Measurements from ENCODE around the gene MACO1. TPM values are rescaled to one million over a fixed set of nuclear protein-coding genes. Genes with fewer than 3 reads are reported as not detected.

Gene MACO1
- total RNA-seq, 1 donor from 2014 or later = 15.6 TPM

DNA sequence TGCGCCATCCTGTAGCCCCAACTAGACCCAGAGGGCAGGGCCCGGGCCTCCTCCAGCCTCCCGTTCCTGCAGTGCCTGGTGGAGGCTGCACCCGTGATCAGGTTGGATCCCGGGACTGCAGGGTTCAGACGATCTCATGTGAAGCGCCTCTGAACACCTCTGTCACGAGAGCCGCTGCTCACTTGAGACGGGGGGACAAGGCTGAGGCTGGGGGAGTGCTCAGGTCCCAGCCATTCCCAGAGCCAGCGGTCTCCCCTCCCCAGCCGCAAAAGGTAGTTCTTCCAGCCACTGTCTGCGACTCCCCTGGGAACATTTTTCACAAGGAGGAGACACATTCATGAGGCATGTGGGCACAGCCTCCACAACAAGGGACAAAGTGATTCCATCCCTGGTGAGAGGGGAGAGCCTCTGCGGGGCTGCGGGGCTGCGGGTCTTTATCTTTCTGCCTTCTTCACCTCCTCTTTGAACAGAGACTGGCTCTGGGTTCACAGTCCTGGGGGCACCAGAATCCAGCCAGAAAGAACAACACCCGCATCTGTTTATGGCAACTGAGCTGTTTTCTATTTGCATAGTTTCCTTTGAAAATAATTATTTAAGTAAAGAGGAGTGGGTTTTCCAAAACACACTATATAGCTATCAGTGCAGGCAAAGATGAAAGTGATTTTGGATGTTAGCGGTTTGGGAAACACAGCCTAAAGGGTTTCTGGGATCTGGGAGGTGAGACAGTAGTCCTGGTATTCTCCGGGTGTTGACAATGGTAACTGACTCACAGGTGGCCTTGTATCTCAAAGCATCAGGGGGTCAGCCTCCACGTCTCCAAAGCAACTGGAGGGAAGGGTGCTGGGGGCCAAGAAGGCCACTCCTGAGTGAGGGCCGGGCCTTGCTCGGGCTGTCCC lies 99.7 kb downstream of the MACO1 start:
- intact Hi-C loops (cut with micrococcal nuclease) = no loop called here
- ATAC-seq (no peak), DNase-seq (no peak)

DNA sequence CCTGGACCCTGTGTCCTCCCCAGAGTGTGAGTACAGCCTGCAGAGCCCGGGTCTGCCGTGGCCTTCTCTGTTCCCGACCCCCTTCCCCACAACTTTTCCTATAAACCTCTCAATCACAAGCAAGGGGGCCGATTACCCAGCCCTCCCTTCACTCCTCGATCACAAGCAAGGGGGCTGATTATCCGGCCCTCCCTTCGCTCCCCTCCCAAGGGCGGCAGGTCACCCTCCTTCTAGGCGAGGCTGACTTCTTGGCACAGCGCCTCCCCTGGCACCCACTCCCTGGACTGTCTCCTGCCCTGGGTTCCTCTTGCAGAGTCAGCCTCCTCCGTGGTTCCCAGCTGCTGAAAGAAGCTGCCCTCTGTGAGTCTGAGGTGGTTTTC lies 100.4 kb downstream of the MACO1 start:
- ATAC-seq = peak; percentile 64

DNA sequence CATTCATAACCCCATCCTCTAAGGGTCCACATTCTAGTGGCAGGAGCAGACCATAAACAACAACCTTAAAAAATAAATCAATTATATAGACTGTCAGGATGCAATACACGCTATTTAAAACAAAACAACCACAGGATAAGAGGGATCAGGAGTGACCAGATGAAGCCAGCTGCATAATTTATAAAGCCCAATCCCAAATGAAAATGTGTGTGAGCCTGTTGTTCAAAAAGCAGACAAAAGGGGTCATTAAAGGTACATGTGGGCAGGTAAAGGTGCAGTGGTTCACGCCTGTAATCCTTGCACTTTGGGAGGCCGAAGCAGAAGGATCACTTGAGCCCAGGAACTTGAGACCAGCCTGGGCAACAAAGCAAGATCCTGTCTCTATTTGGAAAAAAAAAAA lies 102.3 kb downstream of the MACO1 start:
- intact Hi-C loops (cut with micrococcal nuclease) = no loop called here

More for the DNA sequence above, 100.4 kb downstream of the MACO1 start:
- intact Hi-C loops (cut with micrococcal nuclease) = no loop called here
- peak; percentile 51 for DNase-seq

DNA sequence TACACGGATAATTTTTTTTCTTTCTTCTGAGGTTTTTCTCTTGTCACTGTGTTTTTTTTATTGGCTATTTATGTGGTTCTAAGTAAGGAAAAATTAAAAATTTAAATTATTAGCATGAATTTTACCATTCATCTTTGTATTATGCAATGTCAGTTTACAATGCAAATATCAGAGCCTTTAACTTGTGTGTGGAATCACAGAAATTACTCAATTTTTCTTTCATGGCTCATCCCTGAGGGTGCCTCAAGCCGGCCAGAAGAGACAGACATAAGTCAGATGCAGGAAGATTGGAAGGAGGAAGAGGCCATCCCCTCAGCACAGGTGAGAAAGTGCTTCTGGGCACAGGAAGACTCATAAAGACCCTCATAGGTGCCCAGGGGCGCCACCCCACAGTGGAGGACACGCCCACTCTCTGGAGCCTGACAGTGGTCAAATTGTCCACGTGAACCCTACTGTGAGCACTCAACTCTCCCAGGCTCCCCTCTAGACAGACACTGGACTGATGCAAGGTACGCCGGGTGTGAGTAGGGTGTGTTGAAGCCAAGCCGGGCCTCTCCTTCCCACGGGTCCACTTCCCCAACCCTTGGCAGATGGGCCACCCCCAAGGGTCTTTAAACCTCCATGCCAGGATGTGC lies 103.2 kb downstream of the MACO1 start:
- DNase-seq = no peak
- intact Hi-C loops (cut with micrococcal nuclease) = no loop called here
- ATAC-seq = no peak

More for the DNA sequence above, 102.3 kb downstream of the MACO1 start:
- DNase-seq (no peak), ATAC-seq (no peak)

DNA sequence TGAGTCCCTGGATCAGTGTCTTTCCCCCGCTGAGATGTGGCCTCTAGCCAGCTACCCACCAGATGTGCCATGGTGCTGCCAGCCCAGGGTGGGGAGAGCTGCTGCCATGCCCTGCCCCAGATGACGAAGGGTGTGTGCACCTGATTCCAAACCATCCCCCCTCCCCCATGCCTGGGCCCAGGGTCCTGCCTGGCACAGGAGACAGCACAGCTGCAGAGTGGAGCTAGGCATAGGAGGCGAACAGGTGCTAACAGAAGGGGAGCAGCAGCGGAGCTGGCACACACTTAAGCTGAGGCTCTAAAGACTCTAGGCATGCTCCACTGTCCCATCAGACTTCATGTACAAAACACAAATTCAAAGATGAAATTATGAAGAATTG lies 103.7 kb downstream of the MACO1 start:
- ATAC-seq (no peak), DNase-seq (no peak)
- intact Hi-C loops (cut with micrococcal nuclease) = no loop called here

DNA sequence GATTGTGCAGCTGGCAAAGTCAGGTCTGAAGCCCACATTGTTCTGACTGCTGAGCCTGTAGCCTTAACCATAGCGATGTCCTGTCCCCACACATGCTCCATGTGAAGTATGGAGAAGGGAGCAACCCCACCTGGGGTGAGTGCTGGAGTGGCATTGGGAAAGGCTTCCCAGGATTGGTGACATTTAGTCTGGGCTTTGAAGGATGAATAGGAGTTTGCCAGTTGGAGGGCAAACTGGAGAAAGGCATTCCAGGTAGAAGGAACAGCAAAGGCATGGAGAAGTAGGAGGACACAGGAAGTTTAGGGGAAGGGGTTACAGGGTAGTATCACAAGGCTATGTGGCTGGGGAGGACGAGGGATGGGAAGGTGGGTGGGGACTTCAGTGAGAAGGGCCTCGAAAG lies 105.4 kb downstream of the MACO1 start:
- ATAC-seq (no peak), DNase-seq (no peak)
- intact Hi-C loops (cut with micrococcal nuclease) = no loop called here

DNA sequence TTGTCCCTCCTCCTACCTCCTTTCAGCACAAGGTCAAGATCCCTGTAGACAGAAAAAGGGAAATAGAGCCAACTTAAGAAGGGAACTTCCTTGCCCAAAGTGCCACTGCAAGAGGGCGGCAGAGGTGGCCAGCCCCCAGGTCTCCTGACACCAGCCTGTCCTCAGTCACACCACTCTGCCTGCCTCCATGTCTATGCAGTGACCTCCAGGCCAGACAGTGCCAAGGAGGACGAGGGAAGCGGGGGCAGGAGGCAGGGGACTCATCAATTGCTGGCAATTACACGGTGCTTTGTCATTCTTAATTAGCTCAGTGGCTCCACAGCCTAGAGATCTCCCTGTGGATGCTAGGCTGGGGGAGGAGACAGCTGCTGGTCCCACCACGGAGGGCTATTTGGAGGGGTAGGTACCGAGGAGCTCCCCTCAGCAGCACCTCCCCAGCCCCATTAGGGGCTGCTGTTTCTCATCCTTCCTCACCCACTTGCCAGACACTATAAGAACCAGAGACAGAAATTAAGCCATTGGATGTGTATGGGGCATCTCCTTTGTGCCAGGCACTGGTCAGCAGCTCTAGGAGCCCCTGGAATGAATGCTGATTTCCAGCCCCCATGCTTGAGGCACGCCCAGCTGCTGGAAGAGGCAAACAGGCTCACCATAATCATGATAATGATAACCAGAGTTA lies 106.6 kb downstream of the MACO1 start:
- ATAC-seq = no peak
- no peak for DNase-seq
- intact Hi-C loops (cut with micrococcal nuclease) = no loop called here

DNA sequence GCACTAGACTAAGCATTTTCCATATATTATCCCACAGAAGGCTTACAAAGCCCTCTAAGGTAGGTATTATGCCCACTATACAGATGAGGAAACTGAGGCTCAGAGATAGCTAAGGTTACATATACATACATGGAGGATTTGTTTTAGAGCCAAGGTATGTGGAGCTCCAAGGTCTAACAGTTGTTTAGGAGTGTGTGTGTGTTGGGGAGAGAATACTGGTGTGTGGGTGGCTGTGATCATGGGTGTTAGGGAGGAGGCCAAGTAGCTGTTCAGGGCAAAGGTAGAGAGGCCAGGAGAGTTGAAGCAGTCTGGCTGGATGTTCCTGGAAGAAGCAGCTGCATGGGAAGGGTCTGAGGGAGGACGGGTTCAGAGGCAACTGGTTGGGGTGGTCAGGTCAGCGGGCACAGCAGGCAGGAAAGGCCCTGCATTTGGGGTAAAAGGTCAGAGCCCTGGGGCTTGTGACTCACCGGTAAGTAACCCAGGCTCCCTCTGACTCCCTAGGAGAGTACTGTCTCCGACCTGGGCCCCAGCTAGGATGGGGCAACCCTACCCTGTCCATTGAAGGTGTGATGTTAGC lies 107.6 kb downstream of the MACO1 start:
- intact Hi-C loops (cut with micrococcal nuclease) = no loop called here
- DNase-seq (no peak), ATAC-seq (no peak)

DNA sequence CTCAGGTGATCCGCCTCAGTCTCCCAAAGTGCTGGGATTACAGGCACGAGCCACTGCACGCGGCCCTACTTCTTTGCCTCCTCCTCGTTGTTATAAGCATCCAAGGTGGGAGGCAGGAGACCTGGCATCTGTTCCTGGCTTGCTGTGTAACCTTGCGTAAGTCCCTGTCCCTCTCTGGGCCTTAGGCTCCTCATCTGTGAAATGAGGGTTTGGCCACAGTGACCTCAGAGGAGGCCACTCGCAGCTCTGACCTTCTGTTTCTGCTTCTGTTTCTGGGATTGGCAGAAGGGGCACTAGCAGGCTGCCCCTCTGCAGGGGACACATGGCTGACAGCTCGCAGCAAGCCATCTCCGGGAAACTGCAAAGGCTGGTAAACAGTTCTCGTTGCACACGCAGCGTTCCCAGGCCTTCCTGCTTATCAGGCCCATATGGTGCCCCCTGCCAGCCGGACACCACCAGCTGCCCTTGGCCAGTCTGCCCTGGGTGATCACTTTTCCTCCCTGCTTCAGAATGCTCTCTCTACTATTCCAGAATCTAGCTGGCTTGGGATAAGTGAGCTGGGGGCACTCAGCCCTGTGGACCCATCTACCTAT lies 110.1 kb downstream of the MACO1 start:
- intact Hi-C loops (cut with micrococcal nuclease) = no loop called here
- ATAC-seq (no peak), DNase-seq (no peak)

DNA sequence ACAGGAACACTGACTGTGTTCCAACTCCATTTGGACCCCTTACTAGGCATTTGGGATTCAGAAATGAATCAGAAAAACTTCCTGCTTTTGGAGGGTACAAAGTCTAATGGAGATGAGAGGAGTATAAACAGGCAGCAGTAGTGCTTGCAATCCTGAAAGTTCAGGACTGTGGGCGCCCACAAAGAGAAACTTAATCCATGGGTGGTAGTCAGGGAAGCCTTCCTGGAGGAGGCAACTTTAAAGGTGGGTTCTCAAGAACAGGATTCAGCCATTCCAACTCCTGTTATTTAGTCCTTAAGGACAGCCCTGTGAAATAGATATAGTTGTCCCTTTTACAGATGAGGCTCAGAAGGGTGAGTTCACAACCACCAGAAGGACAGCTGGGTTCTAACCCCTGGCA lies 110.7 kb downstream of the MACO1 start:
- intact Hi-C loops (cut with micrococcal nuclease) = no loop called here
- ATAC-seq = no peak
- no peak for DNase-seq

DNA sequence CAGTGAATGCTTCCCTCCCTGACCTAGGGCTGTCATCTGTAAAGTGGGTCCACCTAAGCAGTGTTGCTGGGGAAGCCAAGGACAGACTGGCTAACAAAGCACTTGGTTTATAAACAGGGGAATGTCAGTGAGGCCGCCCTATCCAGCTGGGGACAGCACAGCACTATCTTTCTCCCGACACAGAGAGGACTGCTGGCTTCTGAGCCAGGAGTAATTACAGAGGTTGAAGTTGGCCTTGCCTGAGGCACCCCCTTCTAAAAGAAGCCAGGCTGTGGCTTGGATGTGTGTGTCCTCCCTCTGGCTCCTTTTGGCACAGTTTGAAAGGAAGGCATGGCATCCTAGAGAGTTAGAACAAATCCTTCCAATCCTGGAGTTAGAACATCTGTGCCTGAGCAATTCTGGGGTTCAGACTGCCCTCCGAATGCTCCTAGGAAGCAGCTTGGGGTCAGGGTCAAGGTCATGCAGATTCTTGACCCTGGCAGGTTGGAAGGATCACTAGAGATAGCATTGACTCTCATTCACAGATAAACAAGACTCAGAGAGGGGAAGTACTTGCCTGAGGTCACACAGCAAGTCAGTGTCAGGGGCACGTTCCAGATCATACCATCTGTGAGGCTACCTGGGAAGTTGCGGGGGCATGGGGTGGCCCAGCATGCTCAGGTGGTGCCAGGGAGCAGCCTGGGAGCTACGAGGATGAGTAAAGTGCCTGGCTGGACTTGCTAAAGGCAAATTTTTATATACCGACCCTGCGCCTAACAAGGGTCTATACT lies 111.4 kb downstream of the MACO1 start:
- ATAC-seq (no peak), DNase-seq (no peak)
- intact Hi-C loops (cut with micrococcal nuclease) = no loop called here

DNA sequence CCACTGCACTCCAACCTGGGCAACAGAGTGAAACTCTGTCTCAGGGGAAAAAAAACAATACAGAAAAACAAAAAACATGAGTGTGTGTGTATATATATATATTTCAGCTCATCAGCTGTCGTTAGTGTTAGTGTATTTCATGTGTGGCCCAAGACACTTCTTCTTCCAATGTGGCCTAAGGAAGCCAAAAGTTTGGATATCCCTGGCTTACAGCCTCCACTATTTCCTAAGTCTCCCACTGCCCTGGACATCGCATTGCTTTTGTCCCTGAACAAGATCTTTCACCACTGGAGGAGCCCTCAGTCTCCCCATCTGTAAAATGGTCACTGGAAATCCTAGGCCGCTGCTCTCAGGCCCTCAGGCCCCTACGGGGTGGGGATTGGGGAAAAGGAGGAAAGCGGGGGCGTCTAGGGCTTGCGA lies 112.3 kb downstream of the MACO1 start:
- ATAC-seq (no peak), DNase-seq (no peak)
- intact Hi-C loops (cut with micrococcal nuclease) = no loop called here

DNA sequence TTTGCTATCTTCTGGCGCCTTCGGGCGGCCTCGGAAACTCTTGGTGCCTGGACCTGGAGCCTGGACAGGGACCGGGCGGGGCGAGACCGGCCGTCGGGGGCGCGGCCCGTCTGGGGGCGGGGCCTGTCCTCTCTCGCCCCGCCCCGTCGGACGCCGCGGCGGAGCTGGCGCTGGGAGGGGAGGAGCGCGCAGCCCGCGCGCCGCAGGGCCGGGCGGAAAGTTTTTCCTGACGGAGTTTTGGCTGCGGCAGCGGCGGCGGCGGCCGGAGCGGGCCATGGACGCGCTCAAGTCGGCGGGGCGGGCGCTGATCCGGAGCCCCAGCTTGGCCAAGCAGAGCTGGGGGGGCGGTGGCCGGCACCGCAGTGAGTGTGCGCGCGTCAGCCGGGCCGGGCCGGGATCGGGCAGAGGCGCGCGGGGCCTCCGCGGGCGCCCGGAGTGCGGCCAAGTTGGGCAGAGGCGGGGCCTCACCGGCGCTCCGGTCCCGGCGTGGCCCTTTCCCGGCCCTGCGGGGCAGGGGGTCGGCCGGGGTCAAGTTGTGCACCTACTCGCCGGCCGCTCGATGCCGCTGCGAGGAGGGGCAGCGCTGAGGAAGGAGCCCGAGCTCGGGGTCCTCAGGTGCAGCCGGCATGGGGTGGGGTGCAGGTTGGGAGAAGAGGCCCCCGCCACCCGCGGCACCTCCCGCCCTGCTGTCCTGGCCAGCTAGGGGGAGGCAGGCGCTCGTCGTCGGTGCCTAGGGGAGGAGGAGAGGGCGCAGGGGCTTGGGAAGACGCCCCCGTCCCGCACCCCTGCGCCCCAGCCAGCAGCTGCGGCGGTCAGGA lies 112.9 kb downstream of the MACO1 start, which contains the start of gene LDLRAP1:
Gene LDLRAP1, plus strand, starts transcription at position 182 of the 818 bp plus-strand sequence. Its CDS starts 93 bp downstream, at position 275.
- intact Hi-C loops (cut with micrococcal nuclease) = no loop called here
- ATAC-seq (peak; percentile 95), DNase-seq (peak; percentile 88)

DNA sequence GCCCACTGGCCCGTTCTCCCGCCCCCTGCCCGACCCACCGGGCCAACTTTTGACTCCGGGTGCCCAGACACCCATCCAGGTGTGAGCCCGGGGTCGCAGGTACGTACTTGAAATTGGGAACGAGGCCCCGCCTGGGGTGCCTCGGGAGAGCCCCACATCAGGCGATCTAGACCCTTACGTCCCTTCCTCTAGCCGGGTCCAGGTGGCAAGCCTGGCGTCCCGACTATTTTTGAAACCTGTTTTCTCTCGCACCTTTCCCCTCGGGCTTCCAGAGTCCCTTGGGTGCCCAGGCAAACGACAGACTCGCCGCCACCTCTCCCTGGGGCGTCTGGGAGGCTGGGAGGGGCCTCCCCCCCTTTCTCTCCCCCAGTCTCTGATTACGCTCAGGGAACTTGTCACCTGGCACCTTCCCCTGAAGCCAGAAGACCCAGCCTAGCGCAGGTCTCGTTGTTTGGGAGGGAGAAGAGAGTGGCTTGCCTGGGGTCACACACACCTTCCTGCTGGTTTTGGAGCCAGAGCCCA lies 113.6 kb downstream of the MACO1 start:
- ATAC-seq (peak; percentile 2), DNase-seq (no peak)
- intact Hi-C loops (cut with micrococcal nuclease) = no loop called here

DNA sequence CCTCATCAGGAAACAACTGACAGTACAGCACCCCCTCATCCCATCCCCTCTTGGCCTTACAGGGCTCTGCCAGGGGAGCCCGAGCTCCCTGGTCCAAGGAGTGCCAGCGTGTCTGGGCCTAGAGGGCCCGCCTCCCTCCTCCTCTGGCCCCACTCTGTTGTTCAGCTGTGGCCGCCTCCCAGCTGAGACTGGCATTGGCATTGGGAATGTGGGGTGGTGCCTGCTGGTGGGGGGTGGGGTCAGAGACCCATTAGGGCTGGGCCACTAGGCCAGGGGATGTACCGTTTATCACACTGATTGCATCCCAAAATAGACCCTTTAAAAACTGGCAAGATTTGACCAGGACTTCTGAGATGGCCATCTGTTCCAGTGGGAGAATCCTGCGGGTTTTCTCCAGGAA lies 114.1 kb downstream of the MACO1 start:
- DNase-seq = peak; percentile 60

DNA sequence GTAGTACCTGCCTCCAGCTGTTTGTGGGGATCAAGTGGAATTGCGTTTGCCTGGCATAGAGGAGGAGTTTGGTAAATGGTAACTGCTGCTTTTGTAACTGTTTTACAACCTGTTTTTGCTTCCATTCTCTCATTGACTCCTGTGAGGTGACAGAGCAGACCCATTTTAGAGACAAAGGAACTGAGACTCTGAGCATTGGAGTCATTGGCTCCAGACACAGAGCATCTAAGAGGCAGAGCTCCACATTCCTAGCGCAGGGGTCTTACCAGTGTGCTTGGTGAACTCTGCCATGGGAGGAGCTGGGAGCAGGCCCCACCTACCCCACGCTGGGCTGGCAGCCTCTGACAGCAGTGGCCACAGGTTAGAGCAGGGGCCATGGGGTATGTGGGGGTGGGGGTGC lies 115.1 kb downstream of the MACO1 start:
- intact Hi-C loops (cut with micrococcal nuclease) = no loop called here
- DNase-seq = no peak
- no peak for ATAC-seq

More for the DNA sequence above, 114.1 kb downstream of the MACO1 start:
- peak; percentile 40 for ATAC-seq
- intact Hi-C loops (cut with micrococcal nuclease) = no loop called here

DNA sequence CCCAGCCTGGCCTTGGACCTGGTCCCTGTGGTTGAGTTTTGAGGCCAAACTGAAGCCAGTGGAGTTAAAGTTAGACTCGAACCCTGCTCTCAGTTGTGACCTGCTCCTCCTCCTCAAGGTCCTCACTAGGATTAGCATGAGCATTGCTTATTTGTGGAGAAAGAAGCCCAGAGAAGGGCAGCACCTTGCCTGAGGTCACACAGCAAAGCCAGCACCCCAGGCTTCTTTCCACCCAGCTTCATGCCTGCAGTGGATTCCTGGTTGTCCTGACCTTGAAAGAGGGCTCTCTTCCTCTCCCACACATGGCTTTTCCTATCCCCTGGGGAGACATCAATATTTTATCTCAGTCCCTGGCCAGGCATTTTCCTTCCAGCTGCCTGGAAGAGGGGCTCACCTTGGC lies 115.5 kb downstream of the MACO1 start:
- no peak for ATAC-seq
- DNase-seq = no peak
- intact Hi-C loops (cut with micrococcal nuclease) = no loop called here

DNA sequence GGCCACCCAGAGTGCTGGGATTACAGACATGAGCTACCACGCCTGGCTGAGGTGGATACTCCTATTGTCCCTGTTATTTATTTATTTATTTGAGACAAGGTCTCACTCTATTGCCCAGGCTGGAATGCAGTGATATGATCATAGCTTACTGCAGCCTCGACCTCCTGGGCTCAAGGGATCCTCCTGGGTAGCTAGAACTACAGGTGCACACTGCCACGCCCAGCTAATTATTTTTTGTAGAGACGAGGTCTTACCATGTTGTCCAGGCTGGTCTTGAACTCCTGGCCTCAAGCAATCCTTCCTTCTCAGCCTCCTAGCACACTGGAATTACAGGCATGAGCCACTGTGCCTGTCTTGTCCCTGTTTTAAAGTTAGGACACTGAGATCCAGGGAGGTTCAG lies 117.9 kb downstream of the MACO1 start:
- DNase-seq (no peak), ATAC-seq (no peak)
- intact Hi-C loops (cut with micrococcal nuclease) = no loop called here
